Stimulated activated CD8-positive, alpha-beta memory T cell treated with anti-CD3 and anti-CD28 coated beads, Interleukin-4, amount 100 ng/mL, for 4 hours (primary cell): ENCODE results near the gene ZNF611.
"Not testable (repeated sequence)": the region's sequence is repeated elsewhere in the genome, so short reads cannot be mapped to it uniquely, and the experiment has no call there.

Source experiments
- DNase-seq, 2 donors: peaks; one replicate each; pipeline ENCODE4 v3.0.0-alpha.2; 2020; ENCODE audit warnings: low read depth in 2 of 2, low spot score in 1 of 2

The ZNF611 gene

GRCh38 chr19:52734893-52735661, at the start of gene ZNF611:
ZNF611 (minus strand) TSS chr19:52735044; CDS start chr19:52715894, 19,150 bp downstream.
- DNase-seq = peak; percentile 97 to 100

GRCh38 chr19:52782864-52783263, 48.0 kb upstream of the ZNF611 start:
- DNase-seq = not testable (repeated sequence)

GRCh38 chr19:52778811-52779210, 44.0 kb upstream of the ZNF611 start:
- peak in 1 of 2 donors; percentile 46 for DNase-seq

GRCh38 chr19:52756447-52756846, 21.6 kb upstream of the ZNF611 start:
- DNase-seq = not testable (repeated sequence)

GRCh38 chr19:52749780-52750179, 14.9 kb upstream of the ZNF611 start:
- no peak for DNase-seq

GRCh38 chr19:52748336-52748950, 13.6 kb upstream of the ZNF611 start:
- DNase-seq = no peak

- not testable (repeated sequence) for DNase-seq
These were observed 11.1 kb upstream of the ZNF611 start for GRCh38 chr19:52745919-52746318.

GRCh38 chr19:52743091-52743490, 8.2 kb upstream of the ZNF611 start:
- no peak for DNase-seq

- DNase-seq = no peak
These were observed 7.7 kb upstream of the ZNF611 start for GRCh38 chr19:52742516-52742915.

GRCh38 chr19:52741951-52742485, 7.2 kb upstream of the ZNF611 start:
- DNase-seq = no peak

- DNase-seq = not testable (repeated sequence)
These were observed 6.5 kb upstream of the ZNF611 start for GRCh38 chr19:52741371-52741770.

- no peak for DNase-seq
These were observed 4.7 kb upstream of the ZNF611 start for GRCh38 chr19:52739576-52739975.

- no peak for DNase-seq
These were observed 890 bp upstream of the ZNF611 start for GRCh38 chr19:52735734-52736133.

- no peak for DNase-seq
These were observed 432 bp downstream of the ZNF611 start for GRCh38 chr19:52734331-52734892.

GRCh38 chr19:52726051-52726450, 8.8 kb downstream of the ZNF611 start:
- not testable (repeated sequence) for DNase-seq

GRCh38 chr19:52725528-52725961, 9.3 kb downstream of the ZNF611 start:
- no peak for DNase-seq

- no peak for DNase-seq
These were observed 9.9 kb downstream of the ZNF611 start for GRCh38 chr19:52724701-52725514.

- not testable (repeated sequence) for DNase-seq
These were observed 10.8 kb downstream of the ZNF611 start for GRCh38 chr19:52723907-52724598.

GRCh38 chr19:52722062-52723003, 12.5 kb downstream of the ZNF611 start:
- no peak for DNase-seq
